Gastrocnemius medialis (tissue), 4 donors: ENCODE data around the gene UCK2.

Experiments used
- POLR2A ChIP-seq, 2 donors: fragments of 450-650 bp; IDR thresholded peaks; one replicate each; pipeline ENCODE4 v1.6.1; 2017; ENCODE audit warnings: antibody characterized with exemption in 2 of 2, mild to moderate bottlenecking in 2 of 2, moderate library complexity in 2 of 2
- TF ChIP-seq, protein P1 (sequence below), 5 experiments: fragments of 450-650 bp in 3 of 5; fragments of 200-600 bp in 2 of 5; sonication (generic) in 2 of 5; IDR thresholded peaks in 4 of 5; conservative IDR thresholded peaks in 1 of 5; 1 replicate in 4 of 5; 2 replicates in 1 of 5; pipeline ENCODE4 v1.5.1; 2016 to 2019; ENCODE audit warnings: antibody characterized with exemption in 5 of 5, mild to moderate bottlenecking in 3 of 5, moderate library complexity in 3 of 5

DNA sequence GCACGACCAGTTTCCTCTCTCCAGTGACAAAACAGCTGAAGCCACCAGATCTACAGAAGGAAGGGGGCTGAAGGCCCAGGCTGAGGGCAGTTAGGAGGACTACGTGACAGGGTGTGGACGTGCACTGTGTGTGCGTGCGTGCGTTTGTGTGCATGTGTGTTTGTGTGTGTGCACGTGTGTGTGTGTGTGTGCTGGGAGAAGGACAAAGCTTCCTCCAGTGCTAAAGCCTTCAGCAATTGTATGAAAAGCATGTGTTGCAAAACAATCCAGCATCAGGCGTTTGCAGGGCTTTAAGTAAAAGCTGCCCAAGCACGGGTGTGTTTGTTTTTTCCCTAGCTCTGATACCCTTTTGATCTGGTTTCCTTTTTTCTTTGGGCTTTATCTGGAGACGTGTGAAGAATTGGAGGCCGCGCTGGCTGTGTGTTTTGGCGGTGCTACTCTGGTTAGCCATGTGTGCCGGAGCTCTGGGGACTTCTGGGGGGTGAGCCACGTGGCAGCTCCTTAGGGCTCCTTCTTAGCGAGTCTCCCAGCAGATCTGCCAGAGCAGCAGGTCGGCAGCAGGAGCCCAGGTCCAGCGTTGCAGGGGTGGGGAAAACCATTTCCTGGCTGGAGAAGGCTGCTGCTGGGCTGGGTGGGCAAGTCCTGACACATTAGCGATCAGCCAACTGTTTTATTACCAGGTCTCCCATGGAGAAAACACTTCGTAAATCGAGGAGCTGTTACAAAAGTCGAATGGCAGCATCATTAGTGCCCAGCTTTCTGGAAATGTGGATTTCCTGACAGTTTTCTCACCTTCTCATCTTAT is 73.4 kb downstream of the UCK2 start:
- TF ChIP-seq, protein P1, sequence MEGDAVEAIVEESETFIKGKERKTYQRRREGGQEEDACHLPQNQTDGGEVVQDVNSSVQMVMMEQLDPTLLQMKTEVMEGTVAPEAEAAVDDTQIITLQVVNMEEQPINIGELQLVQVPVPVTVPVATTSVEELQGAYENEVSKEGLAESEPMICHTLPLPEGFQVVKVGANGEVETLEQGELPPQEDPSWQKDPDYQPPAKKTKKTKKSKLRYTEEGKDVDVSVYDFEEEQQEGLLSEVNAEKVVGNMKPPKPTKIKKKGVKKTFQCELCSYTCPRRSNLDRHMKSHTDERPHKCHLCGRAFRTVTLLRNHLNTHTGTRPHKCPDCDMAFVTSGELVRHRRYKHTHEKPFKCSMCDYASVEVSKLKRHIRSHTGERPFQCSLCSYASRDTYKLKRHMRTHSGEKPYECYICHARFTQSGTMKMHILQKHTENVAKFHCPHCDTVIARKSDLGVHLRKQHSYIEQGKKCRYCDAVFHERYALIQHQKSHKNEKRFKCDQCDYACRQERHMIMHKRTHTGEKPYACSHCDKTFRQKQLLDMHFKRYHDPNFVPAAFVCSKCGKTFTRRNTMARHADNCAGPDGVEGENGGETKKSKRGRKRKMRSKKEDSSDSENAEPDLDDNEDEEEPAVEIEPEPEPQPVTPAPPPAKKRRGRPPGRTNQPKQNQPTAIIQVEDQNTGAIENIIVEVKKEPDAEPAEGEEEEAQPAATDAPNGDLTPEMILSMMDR (IDR thresholded peaks at IDR 0.05 in 4 of 5, conservative IDR thresholded peaks at IDR 0.05 in 1 of 5), result no peak
- TF ChIP-seq POLR2A (IDR thresholded peaks at IDR 0.05), result no peak
